Esophagus muscularis mucosa (tissue), 4 donors: ENCODE results near the gene ICOS.

Experiments
- EP300 ChIP-seq: sonication (generic); formaldehyde crosslinking; IDR thresholded peaks from one replicate; pipeline ENCODE4 v1.6.1; 2017; ENCODE audit warnings: antibody characterized with exemption
- POLR2A ChIP-seq: fragments of 450-650 bp; IDR thresholded peaks from one replicate; pipeline ENCODE4 v1.6.1; 2017; ENCODE audit warnings: antibody characterized with exemption, moderate library complexity, mild to moderate bottlenecking, low read depth
- POLR2AphosphoS5 ChIP-seq, 2 donors: sonication (generic); formaldehyde crosslinking; IDR thresholded peaks; one replicate each; pipeline ENCODE4 v1.6.1; 2017; ENCODE audit warnings: antibody characterized with exemption in 2 of 2
- TF ChIP-seq, protein P1 (sequence below), 3 experiments: fragments of 200-600 bp in 2 of 3; fragments of 450-650 bp in 1 of 3; sonication (generic) in 2 of 3; IDR thresholded peaks; one replicate each; pipeline ENCODE4 v1.5.1; 2017 to 2019; ENCODE audit warnings: antibody characterized with exemption in 3 of 3, mild to moderate bottlenecking in 2 of 3, moderate library complexity in 1 of 3

DNA sequence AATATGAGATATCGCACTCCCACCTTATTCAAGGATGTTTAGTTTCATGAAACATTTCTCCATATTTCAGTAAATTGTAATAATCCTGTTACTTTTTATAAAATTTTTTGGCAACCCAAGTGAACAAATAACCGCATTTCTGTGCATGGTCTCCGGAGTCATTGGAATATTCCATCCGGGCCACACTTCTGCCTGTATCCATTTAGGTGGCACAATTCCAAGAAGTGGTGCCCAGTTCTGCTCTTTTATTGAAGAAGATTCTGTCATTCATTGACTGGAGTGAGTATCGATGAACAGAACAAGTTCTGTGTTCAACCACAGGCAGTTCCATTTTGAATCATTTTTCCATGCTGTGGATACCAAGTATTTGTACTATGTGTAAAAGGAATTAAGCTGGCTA lies 26.6 kb upstream of the ICOS start:
- TF ChIP-seq, protein P1, sequence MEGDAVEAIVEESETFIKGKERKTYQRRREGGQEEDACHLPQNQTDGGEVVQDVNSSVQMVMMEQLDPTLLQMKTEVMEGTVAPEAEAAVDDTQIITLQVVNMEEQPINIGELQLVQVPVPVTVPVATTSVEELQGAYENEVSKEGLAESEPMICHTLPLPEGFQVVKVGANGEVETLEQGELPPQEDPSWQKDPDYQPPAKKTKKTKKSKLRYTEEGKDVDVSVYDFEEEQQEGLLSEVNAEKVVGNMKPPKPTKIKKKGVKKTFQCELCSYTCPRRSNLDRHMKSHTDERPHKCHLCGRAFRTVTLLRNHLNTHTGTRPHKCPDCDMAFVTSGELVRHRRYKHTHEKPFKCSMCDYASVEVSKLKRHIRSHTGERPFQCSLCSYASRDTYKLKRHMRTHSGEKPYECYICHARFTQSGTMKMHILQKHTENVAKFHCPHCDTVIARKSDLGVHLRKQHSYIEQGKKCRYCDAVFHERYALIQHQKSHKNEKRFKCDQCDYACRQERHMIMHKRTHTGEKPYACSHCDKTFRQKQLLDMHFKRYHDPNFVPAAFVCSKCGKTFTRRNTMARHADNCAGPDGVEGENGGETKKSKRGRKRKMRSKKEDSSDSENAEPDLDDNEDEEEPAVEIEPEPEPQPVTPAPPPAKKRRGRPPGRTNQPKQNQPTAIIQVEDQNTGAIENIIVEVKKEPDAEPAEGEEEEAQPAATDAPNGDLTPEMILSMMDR (IDR thresholded peaks at IDR 0.05): no peak
- TF ChIP-seq POLR2A (no peak), EP300 (no peak), POLR2AphosphoS5 (IDR thresholded peaks at IDR 0.05) (no peak)
